Fibroblast of lung (primary cell): ENCODE measurements around the gene DDIT4. TPM values are rescaled to one million over a fixed set of nuclear protein-coding genes. Genes with fewer than 3 reads are reported as not detected.

Experiments
- DNase-seq, 2 donors: peaks; one replicate each; pipeline versions ENCODE4 v3.0.0 to v3.0.0-alpha.2; 2010; ENCODE audit warnings: low read depth in 2 of 2
- H2AFZ ChIP-seq: 2 replicates; pipeline ENCODE4 v1.5.1; 2012; ENCODE audit warnings: low read length, control low read depth, inconsistent platforms
- H3K27ac ChIP-seq: 2 replicates; pipeline ENCODE4 v1.5.1; 2011; ENCODE audit warnings: low read length, control low read depth; ENCODE audit not compliant: insufficient read depth
- H3K27me3 ChIP-seq: 2 replicates; pipeline ENCODE4 v1.5.1; 2011; ENCODE audit warnings: mild to moderate bottlenecking, low read length; ENCODE audit not compliant: control insufficient read depth, insufficient read depth
- H3K36me3 ChIP-seq: 2 replicates; pipeline ENCODE4 v1.5.1; 2011; ENCODE audit warnings: low read length; ENCODE audit not compliant: control insufficient read depth, insufficient read depth
- H3K4me1 ChIP-seq: 2 replicates; pipeline ENCODE4 v1.5.1; 2011; ENCODE audit warnings: low read length; ENCODE audit not compliant: control insufficient read depth, insufficient read depth; ENCODE audit errors: extremely low read depth
- H3K4me2 ChIP-seq: 2 replicates; pipeline ENCODE4 v1.5.1; 2011; ENCODE audit warnings: low read length, control low read depth; ENCODE audit not compliant: insufficient read depth; ENCODE audit errors: extremely low read depth
- H3K4me3 ChIP-seq, 4 experiments: fragments of 200-600 bp in 1 of 4; sonication (generic) in 1 of 4; replicated peaks in 1 of 4; 2 replicates each; pipeline ENCODE4 v1.5.1; 2011 to 2016; ENCODE audit warnings: low read length in 4 of 4, low read depth in 3 of 4, mild to moderate bottlenecking in 3 of 4, control low read depth in 2 of 4, inconsistent platforms in 1 of 4, mixed read lengths in 1 of 4; ENCODE audit not compliant: insufficient read depth in 1 of 4; ENCODE audit errors: control extremely low read depth in 1 of 4
- H3K79me2 ChIP-seq: 2 replicates; pipeline ENCODE4 v1.5.1; 2012; ENCODE audit warnings: mild to moderate bottlenecking, low read length, inconsistent platforms; ENCODE audit not compliant: control insufficient read depth, insufficient read depth
- H3K9ac ChIP-seq: 2 replicates; pipeline ENCODE4 v1.5.1; 2011; ENCODE audit warnings: mild to moderate bottlenecking, low read length, control low read depth; ENCODE audit not compliant: insufficient read depth
- H3K9me3 ChIP-seq: 2 replicates; pipeline ENCODE4 v1.5.1; 2012; ENCODE audit warnings: low read depth, low read length; ENCODE audit not compliant: control insufficient read depth, insufficient read depth
- H4K20me1 ChIP-seq: 2 replicates; pipeline ENCODE4 v1.5.1; 2011; ENCODE audit warnings: low read length; ENCODE audit not compliant: control insufficient read depth, insufficient read depth; ENCODE audit errors: extremely low read depth
- CTCF ChIP-seq, 2 donors: IDR thresholded peaks in 1 of 2; conservative IDR thresholded peaks in 1 of 2; 1 replicate in 1 of 2; 2 replicates in 1 of 2; pipeline ENCODE4 v1.5.1; 2011 to 2012; ENCODE audit warnings: low read length in 2 of 2, control low read depth in 1 of 2, inconsistent platforms in 1 of 2, low read depth in 1 of 2, mild to moderate bottlenecking in 1 of 2
- EZH2 ChIP-seq: IDR thresholded peaks from 2 replicates; pipeline ENCODE4 v1.5.1; 2012; ENCODE audit warnings: low read length, control low read depth, mild to moderate bottlenecking; ENCODE audit errors: missing control alignments
- polyA plus RNA-seq, 2 donors: library from polyadenylated mRNA; depleted of rRNA in 1 of 2; stranded (reverse) in 1 of 2; unstranded in 1 of 2; fragments of >200 nt; gene quantifications; 2 replicates each; pipeline ENCODE4 v1.2.1, GENCODE V29; 2011 to 2012; ENCODE audit warnings: missing spikeins in 1 of 2
- total RNA-seq: library from RNA; depleted of rRNA; stranded (reverse); fragments of >200 nt; gene quantifications from 2 replicates; pipeline ENCODE4 v1.2.1, GENCODE V29; 2014

The DDIT4 gene
- total and polyA plus RNA-seq, 2 donors (not counting 1 experiment from before 2014, with no cell fraction given) = 51.3 to 662 TPM

- Histone ChIP-seq H3K9ac (no peak overlapping the region), H3K27ac (no peak overlapping the region)
- peak; percentile 45 to 91 for DNase-seq
These were observed 3.0 kb downstream of the DDIT4 start for GRCh38 chr10:72276421-72277339.

GRCh38 chr10:72277340-72277995 lies 3.7 kb downstream of the DDIT4 start:
- Histone ChIP-seq H2AFZ (no peak overlapping the region), H3K4me3 (peak overlapping the region in 1 of 4 experiments; percentile 95), H4K20me1 (no peaks in the 10 kb centered on the region), H3K27ac (no peak overlapping the region), H3K4me1 (peaks cover 7% of the 10 kb centered on the region), H3K4me2 (no peak overlapping the region), H3K36me3 (peaks cover 10% of the 10 kb centered on the region), H3K9ac (no peak overlapping the region), H3K27me3 (no peaks in the 10 kb centered on the region), H3K9me3 (no peaks in the 10 kb centered on the region), H3K79me2 (peaks cover 20% of the 10 kb centered on the region)
- no peak for TF ChIP-seq CTCF (conservative IDR thresholded peaks at IDR 0.05 in 1 of 2, IDR thresholded peaks at IDR 0.05 in 1 of 2; ENCODE audit: low read depth in 1 of 2, low read length in 2 of 2)
- no peak for TF ChIP-seq EZH2
- no peak for DNase-seq

More at GRCh38 chr10:72276421-72277339, 3.0 kb downstream of the DDIT4 start:
- H3K27me3 ChIP-seq = no peaks in the 10 kb centered on the region
- H3K4me1 ChIP-seq = peaks cover 11% of the 10 kb centered on the region
- H3K36me3 ChIP-seq = peaks cover 10% of the 10 kb centered on the region
- peaks cover 20% of the 10 kb centered on the region for H3K79me2 ChIP-seq
- peak overlapping the region in 3 of 4 experiments; percentile 60 to 98 (median 95) for H3K4me3 ChIP-seq
- peak overlapping the region; percentile 94 for H3K4me2 ChIP-seq
- no peaks in the 10 kb centered on the region for H3K9me3 ChIP-seq
- H2AFZ ChIP-seq = no peak overlapping the region
- no peaks in the 10 kb centered on the region for H4K20me1 ChIP-seq
- TF ChIP-seq EZH2 (no peak), CTCF (conservative IDR thresholded peaks at IDR 0.05 in 1 of 2, IDR thresholded peaks at IDR 0.05 in 1 of 2; ENCODE audit: low read depth in 1 of 2, low read length in 2 of 2) (no peak)

- Histone ChIP-seq H2AFZ (no peak overlapping the region), H3K27me3 (no peaks in the 10 kb centered on the region), H3K4me3 (no peak overlapping the region), H3K4me1 (peaks cover 7% of the 10 kb centered on the region), H3K9me3 (no peaks in the 10 kb centered on the region), H3K27ac (no peak overlapping the region), H3K36me3 (peaks cover 10% of the 10 kb centered on the region), H4K20me1 (no peaks in the 10 kb centered on the region), H3K9ac (no peak overlapping the region), H3K79me2 (peaks cover 20% of the 10 kb centered on the region), H3K4me2 (no peak overlapping the region)
- DNase-seq = peak in 1 of 2 donors; percentile 52
- TF ChIP-seq CTCF (conservative IDR thresholded peaks at IDR 0.05 in 1 of 2, IDR thresholded peaks at IDR 0.05 in 1 of 2; ENCODE audit: low read depth in 1 of 2, low read length in 2 of 2) = no peak
- no peak for TF ChIP-seq EZH2
These were observed 4.4 kb downstream of the DDIT4 start for GRCh38 chr10:72277996-72278667.
